Fibroblast of skin of abdomen (primary cell): ENCODE data around the gene EN1.

Source experiments
- DNase-seq: peaks from one replicate; pipeline ENCODE4 v3.0.0-alpha.2; 2013

EN1 gene

DNA sequence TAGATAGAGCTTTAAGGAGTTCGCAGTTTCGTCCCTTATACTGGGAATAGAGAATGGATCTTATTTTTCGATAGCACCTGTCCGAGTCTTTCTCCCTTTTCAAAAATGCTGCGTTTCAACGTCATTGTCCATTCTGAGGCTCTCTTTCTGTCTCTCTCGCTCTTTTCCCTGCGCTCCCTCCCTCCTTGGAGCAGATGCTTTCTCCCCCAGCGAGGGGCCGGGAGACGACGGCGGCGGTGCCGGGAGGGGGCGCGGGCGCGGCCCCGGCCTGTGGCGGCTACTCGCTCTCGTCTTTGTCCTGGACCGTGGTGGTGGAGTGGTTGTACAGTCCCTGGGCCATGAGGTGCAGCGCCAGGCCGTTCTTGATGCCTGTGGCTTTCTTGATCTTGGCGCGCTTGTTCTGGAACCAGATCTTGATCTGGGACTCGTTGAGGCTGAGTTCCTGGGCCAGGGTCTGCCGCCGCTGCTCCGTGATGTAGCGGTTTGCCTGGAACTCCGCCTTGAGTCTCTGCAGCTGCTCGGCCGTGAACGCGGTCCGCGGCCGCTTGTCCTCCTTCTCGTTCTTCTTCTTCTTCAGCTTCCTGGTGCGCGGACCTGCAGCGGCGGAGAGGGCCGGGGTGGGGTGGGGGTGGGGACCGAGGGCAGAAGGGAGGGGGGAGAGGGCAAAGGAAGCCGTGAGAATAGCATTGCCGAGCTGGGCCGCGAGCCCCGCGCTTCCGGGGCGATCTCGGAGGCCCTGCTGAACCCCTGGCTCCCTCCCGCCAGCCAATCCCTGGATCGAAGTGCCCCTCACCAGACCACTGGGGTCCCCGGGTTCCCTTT, 4.6 kb downstream of the EN1 start:
- peak; percentile 60 for DNase-seq

DNA sequence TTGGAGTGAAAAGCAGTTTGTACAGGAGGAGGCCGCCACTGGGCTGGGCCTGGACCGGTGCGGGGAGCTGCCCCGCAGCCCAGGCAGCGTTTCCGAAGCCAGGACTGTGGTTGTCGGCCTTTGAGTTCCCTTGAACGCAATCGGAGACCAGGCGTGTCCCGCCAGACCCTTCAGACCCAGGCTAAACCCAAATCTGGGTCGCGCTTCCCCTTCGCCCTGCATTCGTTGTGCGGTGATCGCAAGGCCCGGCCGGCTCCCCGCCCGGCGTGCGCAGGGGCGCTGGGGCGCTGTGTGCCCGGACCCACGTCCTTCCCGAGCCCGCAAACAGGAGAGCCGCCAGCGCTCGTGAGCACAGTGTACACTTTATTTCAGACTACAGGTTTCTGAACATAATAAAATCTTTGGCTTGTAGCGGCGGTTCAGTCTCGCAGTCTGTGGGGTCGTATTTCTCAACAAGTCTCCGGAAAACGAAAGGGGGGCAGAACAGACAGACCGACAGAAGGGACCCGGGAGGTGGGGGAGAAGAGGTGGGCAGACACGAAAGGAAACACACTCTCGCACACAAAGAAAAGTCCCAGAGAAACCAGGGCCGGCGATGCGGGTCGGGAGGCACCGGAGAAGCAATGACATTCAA, 5.5 kb downstream of the EN1 start:
- no peak for DNase-seq

DNA sequence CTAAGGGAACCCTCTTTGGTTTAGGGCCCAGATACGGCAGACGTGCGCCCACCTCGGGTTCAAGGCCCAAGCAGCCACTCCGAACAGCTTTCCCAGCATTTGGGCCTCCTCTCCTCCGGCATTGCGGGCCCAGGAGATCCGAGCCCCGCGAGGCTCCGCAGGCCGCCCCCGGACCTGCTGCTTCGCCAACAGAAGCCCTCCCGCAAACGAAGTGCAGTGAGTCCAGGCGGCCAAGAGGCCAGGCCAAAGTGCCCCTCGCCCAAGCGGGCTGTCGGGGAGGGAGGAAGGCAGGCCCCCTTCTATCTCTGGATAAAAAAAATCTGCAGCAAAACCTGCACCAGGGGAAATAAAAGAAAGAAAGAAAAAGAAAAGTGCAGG, 6.0 kb downstream of the EN1 start:
- no peak for DNase-seq

DNA sequence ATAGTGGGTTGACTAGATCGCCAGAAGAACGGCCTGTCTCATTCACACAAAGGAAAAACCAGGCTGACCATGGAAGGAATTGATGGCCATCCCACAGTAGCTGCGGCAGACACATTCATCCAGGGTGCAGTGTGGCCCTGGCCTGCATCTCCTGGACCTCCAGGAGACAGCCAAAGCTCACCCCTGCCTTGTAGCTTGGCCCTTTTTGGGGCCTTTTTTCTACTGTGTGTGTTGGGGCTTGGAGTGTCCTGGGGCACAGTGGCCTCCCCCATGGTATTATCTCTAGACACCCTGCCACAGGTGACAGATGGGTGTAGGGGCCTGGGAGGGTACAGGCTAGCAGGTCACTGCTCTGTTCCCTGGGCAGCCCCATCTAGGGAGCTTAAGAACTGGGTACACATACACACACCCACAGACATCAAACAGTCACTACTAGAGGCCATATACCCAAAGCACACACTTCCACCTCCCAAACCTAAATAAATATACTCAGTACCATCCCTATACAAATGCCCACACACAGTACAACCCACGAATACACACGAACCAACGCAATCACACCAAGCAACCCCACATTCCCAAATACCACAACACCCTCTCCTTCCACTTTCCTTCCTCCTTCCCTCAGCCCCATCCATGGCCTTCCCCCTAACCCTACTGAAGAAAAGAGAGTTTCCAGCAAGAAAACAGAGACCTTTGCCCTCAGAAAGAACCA, 8.6 kb downstream of the EN1 start:
- no peak for DNase-seq

DNA sequence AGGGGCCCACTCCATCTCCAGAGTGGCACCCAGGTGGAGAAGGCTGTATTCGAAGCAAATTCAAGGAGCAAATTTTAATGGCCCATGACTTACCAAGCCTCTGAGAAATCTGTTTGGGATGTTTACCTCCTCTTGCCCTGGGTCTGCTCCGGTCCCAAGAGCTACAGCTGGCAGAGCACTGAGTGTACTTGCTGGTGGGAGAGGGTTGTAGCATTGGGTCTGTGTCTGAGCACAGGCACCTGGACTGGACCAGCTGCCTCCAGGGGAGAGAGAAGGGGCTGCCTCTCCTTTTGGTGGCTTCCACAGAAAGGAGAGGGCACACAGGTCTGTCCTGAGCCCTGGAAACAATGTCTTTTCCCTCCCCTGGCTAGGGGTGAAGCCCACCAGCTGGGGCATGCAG, 9.8 kb downstream of the EN1 start:
- DNase-seq: no peak

DNA sequence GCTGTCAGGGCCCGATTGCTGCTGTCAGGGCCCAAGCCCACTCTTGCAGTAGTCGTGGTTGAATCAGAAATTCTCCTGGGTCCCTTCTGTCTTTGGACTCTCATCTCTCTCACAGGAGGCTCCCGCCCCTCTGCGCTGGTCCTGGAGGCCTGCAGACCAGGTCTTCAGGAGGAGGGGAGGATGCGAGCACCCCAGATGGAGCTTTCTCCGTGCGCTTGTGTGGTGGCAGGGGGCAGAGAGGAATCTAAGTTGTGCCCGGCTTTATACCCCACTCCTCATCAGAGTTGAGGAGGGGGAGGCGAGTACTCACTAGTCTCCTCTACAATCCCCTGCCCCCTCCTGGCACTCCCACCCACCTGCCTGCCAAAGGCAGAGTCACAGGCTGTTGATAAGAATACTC, 10.4 kb downstream of the EN1 start:
- DNase-seq: no peak

DNA sequence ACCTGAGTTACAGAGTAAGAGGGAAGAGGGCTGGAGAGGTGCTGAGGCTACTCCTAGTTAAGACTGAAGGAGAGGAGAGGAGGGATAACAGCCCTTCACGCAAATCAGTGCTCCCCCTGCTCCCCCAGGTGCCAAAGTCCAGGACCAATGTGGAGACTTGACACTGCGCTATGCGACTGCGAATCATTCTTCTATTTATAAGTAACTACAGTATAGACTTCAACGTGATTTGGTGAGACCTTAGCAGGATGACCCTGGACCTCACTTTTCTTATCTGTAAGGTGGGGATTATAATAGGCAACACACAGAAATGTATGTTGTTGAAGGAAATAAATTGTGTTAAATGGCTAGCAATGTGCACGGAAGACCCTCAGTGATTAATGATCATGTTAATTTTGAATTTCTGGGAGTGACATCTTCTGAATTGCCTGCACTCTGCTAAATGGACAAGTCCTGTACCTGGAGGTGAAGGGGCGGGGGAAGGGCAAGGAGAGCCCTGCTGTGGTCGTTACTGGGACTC, 11.0 kb downstream of the EN1 start:
- no peak for DNase-seq

DNA sequence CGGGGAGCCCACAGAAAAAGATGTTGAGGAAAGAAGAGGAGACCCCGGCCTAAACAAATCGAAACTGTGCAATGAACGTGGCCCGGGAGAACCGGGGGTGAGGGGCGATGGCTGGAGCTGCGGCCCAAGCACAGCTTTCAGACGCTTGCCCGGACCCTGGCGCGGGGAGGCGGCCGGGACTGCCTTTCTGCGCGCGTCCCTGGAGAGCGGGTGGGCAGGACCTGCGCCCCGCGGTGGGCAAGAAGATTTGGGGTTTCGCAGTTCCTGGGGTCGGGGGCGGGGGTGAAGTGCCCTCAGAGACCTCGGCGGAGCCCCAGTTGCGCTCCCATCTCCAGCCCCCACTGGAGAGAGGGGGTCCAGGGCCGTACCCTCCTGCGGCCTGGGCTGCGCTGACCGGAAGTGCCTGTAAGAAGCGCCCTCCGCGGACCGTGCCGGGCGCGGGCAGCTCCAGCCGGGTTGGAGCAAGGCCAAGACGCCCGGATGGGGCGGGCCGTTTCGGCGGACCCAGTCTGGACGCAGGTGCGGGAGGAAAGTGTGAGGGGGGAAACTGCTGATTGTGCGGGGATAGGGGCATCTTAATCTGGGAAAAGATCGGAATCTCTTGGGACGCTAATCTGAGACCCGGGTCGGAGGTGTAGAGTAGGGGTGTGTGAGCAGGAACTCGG, 11.6 kb downstream of the EN1 start:
- no peak for DNase-seq

DNA sequence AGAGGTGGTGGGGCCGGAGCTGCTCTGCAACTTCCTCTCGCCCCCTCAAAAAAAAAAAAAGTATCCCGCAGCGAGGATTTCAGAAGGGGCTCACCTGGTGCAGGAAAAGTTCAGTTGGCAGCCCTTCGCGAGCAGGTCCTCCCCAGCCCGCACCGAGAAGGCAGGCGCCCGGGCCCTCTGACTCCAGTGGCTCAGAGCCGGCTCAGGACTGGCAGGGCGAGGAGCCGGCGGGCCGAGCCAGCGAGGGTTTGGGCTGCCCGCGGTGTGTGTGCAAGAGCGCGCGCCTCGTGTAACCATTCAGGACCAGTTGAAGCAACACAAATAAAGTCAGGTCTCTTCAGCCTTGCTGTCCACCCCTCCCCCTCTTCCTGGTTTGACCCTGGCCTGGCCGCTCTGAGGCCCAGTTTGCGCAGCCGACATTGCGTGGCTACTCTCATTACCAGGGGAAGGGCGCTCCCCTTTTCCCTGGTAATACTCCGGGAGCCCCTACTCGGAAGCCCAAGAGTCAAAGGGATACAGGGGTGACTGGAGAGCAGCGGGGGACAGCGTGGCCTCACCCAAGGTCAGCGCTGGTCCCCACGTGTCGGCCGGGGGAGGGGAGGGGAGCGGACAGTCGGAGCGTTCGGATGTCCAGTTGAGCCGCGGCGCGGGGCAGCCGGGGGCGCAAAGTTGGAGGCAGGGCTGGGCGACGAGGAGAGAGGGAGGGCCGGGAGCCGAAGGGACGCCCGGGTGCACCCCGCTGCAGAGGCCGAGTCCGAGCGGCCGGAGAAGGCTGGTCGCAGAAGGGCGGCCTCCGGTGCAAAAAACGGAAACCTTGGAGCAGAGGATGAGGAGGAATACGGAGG, 12.3 kb downstream of the EN1 start:
- DNase-seq: no peak

DNA sequence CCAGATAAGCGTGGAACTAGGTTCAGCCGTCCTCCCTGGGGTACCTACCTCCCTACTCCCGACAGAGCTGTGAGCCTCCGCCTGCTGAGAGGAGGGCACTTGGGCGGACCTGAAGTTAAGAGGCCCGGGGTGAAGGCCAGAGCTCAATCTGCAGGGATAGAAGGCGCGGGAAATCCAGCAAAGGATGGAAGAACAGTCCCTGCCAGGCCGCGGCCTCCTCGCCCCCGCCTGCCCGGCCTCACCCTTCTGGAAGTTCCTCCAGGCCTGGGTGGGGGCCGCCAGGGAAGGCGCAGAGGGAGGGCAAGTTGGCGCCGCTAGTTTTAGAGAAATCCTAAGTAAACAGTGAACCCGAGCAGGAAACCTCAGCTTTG, 13.0 kb downstream of the EN1 start:
- no peak for DNase-seq

DNA sequence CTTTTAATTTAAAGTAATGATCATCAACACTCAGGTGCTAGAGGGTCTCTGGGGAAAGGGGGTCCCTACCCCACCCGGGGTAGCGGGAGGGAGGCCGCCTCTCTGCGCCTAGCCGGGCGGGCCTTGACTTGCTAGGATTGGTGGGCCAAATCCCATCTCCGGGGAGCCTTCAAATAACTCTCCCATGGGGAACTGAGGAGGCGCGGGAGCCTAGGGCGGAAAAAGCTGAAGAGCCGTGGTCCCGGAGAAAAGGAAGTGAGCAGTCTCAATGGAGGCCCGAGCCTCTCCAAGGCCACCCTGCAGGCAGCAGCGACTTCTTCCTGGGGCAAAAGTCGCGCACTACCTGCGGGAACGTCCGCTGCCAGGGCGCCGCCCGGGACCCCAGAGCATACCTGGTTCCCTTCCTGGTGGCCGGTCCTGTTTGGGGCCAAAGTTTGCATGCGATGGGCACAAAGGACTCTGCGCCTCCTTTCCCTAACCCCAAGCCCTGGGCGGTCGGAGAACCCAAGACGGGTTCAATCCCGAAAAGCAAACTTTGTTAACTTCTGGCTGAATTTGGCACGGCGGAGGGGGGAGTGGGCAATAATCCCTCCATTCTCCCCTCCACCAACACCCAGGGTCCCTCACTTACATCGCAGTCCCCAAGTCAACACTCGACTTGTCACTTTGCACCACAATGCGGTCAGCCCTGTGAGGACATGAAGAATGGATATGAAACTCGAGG, 13.6 kb downstream of the EN1 start:
- DNase-seq: no peak

DNA sequence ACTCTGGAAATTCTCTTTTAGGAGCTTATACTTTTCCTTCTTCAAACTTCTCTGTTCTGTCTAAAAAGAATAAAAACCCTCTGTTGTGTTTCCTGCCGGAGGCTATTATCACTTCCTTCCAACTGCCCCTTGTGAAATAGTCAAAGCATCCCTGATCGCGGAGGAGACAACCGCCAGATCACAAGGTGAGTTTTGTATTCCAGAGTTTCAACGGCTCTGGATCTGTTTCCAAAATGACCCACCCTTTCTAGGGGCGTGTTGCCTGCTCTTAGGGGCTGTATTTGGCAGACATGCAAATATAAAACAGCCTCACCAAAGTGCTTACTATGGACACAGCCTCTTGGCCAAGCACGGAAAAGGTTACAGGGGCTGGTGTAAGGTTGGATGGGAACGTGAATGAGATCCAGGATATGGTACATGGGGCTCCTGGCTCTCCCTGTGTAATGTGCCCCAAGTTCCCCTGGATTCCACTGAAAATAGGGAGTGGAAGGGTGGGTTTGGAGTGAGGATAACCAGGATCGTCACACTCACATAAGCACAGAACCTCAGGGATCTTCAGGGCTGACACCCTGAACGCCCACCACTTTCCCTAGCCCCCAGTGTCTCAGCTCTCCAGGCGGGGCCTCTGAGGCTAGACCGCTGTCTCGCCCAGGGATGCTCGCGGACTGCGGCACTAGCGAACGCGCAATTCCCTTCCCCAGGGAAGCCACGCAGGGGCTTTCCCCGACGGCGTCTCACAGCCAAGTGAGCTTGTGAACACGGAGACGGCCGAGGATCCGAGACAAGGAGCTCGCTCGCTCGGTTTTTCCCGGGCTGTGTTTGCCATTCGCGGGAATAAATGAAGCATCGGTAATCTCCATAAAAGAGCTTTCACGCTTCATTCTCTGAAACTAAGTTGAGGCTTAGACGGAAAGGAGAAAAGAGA, 14.4 kb downstream of the EN1 start:
- no peak for DNase-seq

DNA sequence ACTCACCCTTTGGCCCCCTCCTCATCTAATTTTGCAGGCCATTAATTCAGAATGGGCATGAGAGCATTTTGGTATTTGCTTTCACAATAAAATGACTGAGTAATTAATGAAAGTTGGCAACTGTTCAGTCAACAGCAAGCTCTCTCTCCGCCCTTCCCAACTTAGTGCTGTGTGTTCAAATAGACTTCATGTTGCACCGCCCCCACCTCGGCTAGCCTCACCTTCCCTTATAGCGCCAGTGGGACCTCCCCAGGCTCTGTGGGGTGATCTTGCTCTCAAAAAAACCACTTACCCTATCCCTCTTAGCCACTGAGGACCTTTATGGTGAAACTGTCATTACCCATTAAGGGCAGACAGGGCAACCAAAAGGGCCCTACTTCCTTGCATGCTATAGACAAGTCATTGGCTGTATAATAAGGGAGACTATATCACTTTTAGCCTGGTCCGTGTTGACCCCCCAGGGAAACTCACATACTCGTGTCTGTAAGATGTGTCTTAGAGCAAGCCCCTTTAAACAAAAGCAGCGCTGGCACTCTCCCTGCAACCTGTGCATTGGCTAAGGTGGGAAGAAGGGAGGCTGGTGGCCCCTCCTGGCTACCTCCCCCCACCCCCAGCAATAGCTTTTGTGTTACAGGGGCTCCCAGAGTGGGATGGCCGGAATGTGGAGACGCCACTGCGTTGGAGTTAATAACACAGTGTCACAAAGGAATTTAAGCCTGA, 15.2 kb downstream of the EN1 start:
- no peak for DNase-seq

DNA sequence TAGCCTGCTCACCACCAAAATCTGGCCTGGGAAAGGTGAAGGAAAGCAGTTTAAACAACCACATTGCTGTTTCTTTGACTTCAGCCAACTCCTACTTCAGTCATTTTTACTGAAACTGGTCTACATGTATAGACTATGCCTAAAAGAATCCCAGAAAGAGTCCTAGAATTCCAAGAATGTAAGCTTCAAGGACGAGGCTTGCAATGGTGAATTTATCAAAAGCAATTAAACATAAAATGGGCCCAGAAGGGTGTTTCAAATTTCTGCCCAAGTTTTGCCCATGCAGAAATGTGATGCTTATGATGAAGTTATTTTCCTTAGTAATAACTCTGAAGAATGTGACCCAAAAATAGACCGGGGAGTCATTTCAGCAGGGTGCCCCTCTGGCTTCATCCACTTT, 16.6 kb downstream of the EN1 start:
- no peak for DNase-seq

DNA sequence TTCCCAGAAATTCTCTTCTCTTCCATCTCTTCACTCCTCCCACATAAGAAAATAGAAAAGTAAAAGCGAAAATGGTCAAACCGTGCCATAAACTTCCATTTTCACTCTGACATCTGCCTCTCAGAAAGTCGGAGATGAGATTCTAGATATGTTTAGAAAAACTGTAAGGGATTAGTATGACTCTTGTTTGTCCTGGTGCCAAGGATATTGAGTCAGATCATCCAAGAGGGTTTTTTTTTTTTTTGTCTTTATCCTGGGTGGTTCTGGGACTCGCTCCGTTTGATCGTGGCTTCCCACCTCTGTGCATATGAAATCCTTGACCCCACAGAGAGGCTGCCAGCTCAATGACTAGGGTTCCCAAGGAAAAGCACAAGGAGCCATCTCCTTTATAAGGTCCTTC, 17.3 kb downstream of the EN1 start:
- peak; percentile 80 for DNase-seq

DNA sequence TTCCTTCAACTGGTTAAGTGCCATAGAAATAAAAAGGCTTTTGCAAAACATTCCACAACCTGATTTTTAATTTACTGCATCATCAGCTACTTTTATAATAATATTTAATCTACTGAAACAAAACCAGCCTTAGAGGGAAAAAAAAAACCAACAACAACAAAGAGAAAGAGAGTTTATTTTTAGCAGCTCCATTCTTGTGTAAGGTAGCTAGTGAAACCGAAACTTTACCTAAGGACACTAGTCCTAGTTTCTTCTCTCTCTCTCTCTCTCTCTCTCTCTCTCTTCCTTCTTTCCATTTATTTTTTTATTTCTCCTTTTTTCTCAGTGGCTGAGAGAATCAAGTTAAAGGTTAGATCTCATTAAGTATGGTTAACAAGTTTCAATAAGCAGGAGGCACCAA, 21.4 kb downstream of the EN1 start:
- DNase-seq: no peak

DNA sequence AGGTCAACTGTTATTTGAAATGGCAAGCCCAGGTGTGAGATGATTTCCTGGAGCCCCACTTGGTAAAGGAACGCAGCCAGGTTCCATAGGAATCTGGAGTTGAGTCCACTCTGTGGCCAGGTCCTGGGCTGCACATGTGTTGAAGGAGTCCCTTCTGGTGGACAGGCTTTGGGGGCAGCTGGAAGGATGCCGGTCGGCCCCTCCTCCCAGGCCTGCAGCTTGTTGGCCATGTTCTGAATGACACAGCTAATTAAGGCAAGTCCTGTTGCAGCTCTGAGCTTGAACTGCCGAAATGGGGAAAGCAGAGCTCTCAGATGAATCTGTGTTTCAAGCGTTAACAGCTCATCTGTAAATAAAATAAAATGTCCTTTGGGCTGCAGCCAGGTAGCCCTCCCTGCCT, 23.8 kb downstream of the EN1 start:
- no peak for DNase-seq

DNA sequence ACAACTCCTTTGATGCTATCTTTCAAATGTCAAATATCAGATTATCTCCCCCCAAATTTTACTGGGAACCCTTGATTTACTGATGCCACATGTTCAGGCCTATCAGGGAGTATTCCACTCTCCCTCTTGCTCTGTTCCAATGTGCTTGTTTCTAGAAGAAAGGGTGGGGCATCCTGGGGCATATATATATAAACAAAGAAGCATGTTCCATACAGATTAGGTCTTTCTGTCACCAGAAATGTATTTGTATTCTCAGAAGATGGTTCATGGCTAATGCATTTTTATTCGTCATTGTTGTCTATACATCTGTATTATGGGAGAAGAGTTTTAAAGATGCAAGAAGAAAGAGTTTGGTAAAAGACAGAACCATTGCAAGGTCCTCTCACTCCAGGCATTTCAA, 24.9 kb downstream of the EN1 start:
- DNase-seq: no peak

DNA sequence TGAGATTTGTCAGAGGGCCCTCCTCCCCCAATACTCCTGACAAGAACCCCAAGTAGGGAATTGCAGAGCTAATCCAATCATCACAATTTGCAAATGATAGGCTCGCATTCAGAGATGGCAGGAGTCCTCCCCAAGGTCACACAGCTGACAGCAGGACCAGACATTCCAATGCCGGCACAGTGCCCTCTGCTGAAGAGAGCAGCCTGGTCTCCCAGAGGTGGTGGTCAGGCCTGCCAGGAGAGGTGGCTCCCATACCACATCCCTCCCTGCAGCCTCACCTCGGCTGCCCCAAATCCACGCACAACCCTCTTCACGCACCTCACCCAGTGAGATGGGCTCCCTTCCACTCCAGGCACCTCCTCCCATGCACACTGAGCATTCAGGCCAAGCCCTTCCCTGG, 25.4 kb downstream of the EN1 start:
- DNase-seq: no peak

DNA sequence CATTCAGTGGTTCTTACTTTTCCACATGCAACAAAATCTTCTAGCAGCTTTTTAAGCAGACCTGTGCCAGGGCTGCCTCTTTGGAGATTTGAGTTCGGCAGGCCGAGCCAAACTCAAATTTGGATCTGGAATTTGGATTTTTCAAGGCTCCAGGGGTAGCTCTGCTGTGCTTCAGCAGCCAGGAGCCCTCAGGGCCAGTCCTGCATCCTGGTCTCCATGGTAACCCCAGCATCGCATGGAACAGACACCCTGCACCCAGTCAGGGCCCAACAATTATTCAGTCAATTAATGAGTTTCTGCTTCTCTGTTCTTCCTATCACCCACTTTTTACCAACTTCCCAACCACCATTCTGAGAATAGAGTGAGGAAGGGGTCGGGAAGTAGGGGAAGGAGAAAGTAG, 30.0 kb downstream of the EN1 start:
- DNase-seq: no peak
